Skeletal muscle tissue (tissue), 4 donors: ENCODE measurements around the gene TNRC6C. TPM values are rescaled to one million over a fixed set of nuclear protein-coding genes. Genes with fewer than 3 reads are reported as not detected.

Source experiments
- H3K27ac ChIP-seq: one replicate; pipeline ENCODE4 v1.7.0; 2013; ENCODE audit warnings: mild to moderate bottlenecking, low read depth, low read length, inconsistent platforms
- H3K27me3 ChIP-seq, 3 donors: one replicate each; pipeline ENCODE4 v1.7.0; 2013; ENCODE audit warnings: low read length in 3 of 3; ENCODE audit not compliant: control insufficient read depth in 3 of 3, insufficient read depth in 3 of 3
- H3K36me3 ChIP-seq, 3 donors: one replicate each; pipeline ENCODE4 v1.7.0; 2013; ENCODE audit warnings: low read length in 3 of 3; ENCODE audit not compliant: control insufficient read depth in 3 of 3, insufficient read depth in 3 of 3
- H3K4me1 ChIP-seq, 3 donors: one replicate each; pipeline ENCODE4 v1.7.0; 2013; ENCODE audit warnings: low read length in 3 of 3, mild to moderate bottlenecking in 3 of 3; ENCODE audit not compliant: control insufficient read depth in 3 of 3, insufficient read depth in 3 of 3
- H3K4me3 ChIP-seq, 3 donors: one replicate each; pipeline ENCODE4 v1.7.0; 2013; ENCODE audit warnings: low read length in 3 of 3
- H3K9ac ChIP-seq, 3 donors: one replicate each; pipeline ENCODE4 v1.7.0; 2013; ENCODE audit warnings: low read length in 3 of 3, mild to moderate bottlenecking in 3 of 3, moderate library complexity in 2 of 3, low read depth in 1 of 3
- H3K9me3 ChIP-seq, 3 donors: one replicate each; pipeline ENCODE4 v1.7.0; 2013; ENCODE audit warnings: low read length in 3 of 3; ENCODE audit not compliant: control insufficient read depth in 3 of 3
- total RNA-seq: library from RNA; depleted of rRNA; stranded (reverse); fragments of >200 nt; gene quantifications from one replicate; pipeline ENCODE4 v1.2.3, GENCODE V29; 2014
- donor health status: Osteomylitis.

Gene TNRC6C
- total RNA-seq, 1 donor from 2014 or later: 12.5 TPM

GRCh38 chr17:78125976-78126894 lies 167.7 kb downstream of the TNRC6C start:
- Histone ChIP-seq H3K9ac (peak overlapping the region in 1 of 3 donors; percentile 25), H3K27ac (peak overlapping the region; percentile 54), H3K9me3 (no peaks in the 10 kb centered on the region), H3K4me3 (no peak overlapping the region), H3K27me3 (peaks cover 10 to 29% (median 19%) of the 10 kb centered on the region in 3 donors), H3K4me1 (peaks cover 26 to 50% (median 43%) of the 10 kb centered on the region in 3 donors), H3K36me3 (peaks cover 0 to 2% (median 0%) of the 10 kb centered on the region in 3 donors)

- peak overlapping the region; percentile 54 for H3K27ac ChIP-seq
- no peaks in the 10 kb centered on the region for H3K9me3 ChIP-seq
- H3K4me1 ChIP-seq: peaks cover 26 to 50% (median 43%) of the 10 kb centered on the region in 3 donors
- H3K27me3 ChIP-seq: peaks cover 15 to 32% (median 19%) of the 10 kb centered on the region in 3 donors
- peak overlapping the region in 2 of 3 donors; percentile 56 to 60 for H3K4me3 ChIP-seq
- peaks cover 0 to 2% (median 0%) of the 10 kb centered on the region in 3 donors for H3K36me3 ChIP-seq
- H3K9ac ChIP-seq: peak overlapping the region in 2 of 3 donors; percentile 29 to 68
These were observed 168.4 kb downstream of the TNRC6C start for GRCh38 chr17:78126895-78127238.

- Histone ChIP-seq H3K4me1 (peaks cover 26 to 51% (median 43%) of the 10 kb centered on the region in 3 donors), H3K9me3 (no peaks in the 10 kb centered on the region), H3K4me3 (peak overlapping the region; percentile 56 to 65 (median 60)), H3K9ac (peak overlapping the region in 2 of 3 donors; percentile 29 to 68), H3K27ac (peak overlapping the region; percentile 54), H3K27me3 (peaks cover 15 to 34% (median 19%) of the 10 kb centered on the region in 3 donors), H3K36me3 (peaks cover 0 to 2% (median 0%) of the 10 kb centered on the region in 3 donors)
These were observed 168.9 kb downstream of the TNRC6C start for GRCh38 chr17:78127239-78127887.

- Histone ChIP-seq H3K27me3 (peaks cover 15 to 36% (median 19%) of the 10 kb centered on the region in 3 donors), H3K4me3 (peak overlapping the region; percentile 60 to 67 (median 65)), H3K36me3 (peaks cover 0 to 1% (median 0%) of the 10 kb centered on the region in 3 donors), H3K9me3 (no peaks in the 10 kb centered on the region), H3K4me1 (peaks cover 26 to 55% (median 43%) of the 10 kb centered on the region in 3 donors), H3K9ac (peak overlapping the region in 2 of 3 donors; percentile 15 to 70), H3K27ac (peak overlapping the region; percentile 54)
These were observed 169.5 kb downstream of the TNRC6C start for GRCh38 chr17:78127888-78128550.

- H3K27me3 ChIP-seq: peaks cover 17 to 36% (median 25%) of the 10 kb centered on the region in 3 donors
- peaks cover 26 to 55% (median 44%) of the 10 kb centered on the region in 3 donors for H3K4me1 ChIP-seq
- H3K27ac ChIP-seq: peak within 1 kb of the TSS; percentile 54
- H3K36me3 ChIP-seq: no peaks in the 10 kb centered on the region
- H3K9me3 ChIP-seq: no peaks in the 10 kb centered on the region
- H3K4me3 ChIP-seq: peak within 1 kb of the TSS; percentile 60 to 67 (median 65)
- H3K9ac ChIP-seq: peak within 1 kb of the TSS in 2 of 3 donors; percentile 15 to 70
These were observed 170.2 kb downstream of the TNRC6C start, which contains the start of gene TMC6 for GRCh38 chr17:78128551-78129350. Gene TMC6 (minus strand): TSS chr17:78128755. CDS start chr17:78126832, 1,923 bp downstream.

GRCh38 chr17:78129351-78130089 lies 171.0 kb downstream of the TNRC6C start:
- no peaks in the 10 kb centered on the region for H3K9me3 ChIP-seq
- no peaks in the 10 kb centered on the region for H3K36me3 ChIP-seq
- peaks cover 24 to 40% (median 32%) of the 10 kb centered on the region in 3 donors for H3K27me3 ChIP-seq
- no peak overlapping the region for H3K9ac ChIP-seq
- H3K27ac ChIP-seq: no peak overlapping the region
- no peak overlapping the region for H3K4me3 ChIP-seq
- H3K4me1 ChIP-seq: peaks cover 26 to 58% (median 45%) of the 10 kb centered on the region in 3 donors

- Histone ChIP-seq H3K4me3 (no peak overlapping the region), H3K36me3 (no peaks in the 10 kb centered on the region), H3K27ac (no peak overlapping the region), H3K27me3 (peaks cover 24 to 45% (median 32%) of the 10 kb centered on the region in 3 donors), H3K4me1 (peaks cover 26 to 54% (median 40%) of the 10 kb centered on the region in 3 donors), H3K9me3 (no peaks in the 10 kb centered on the region), H3K9ac (no peak overlapping the region)
These were observed 171.6 kb downstream of the TNRC6C start for GRCh38 chr17:78130090-78130436.

- Histone ChIP-seq H3K4me3 (peak within 1 kb of the TSS in 1 of 3 donors; percentile 13), H3K27ac (no peak within 1 kb of the TSS), H3K9ac (no peak within 1 kb of the TSS), H3K9me3 (no peaks in the 10 kb centered on the region), H3K36me3 (no peaks in the 10 kb centered on the region), H3K4me1 (peaks cover 26 to 49% (median 36%) of the 10 kb centered on the region in 3 donors), H3K27me3 (peaks cover 24 to 45% (median 32%) of the 10 kb centered on the region in 3 donors)
These were observed 172.1 kb downstream of the TNRC6C start, which contains the start of gene TMC8 for GRCh38 chr17:78130437-78131101. Gene TMC8 (plus strand): TSS chr17:78130771. CDS start chr17:78131589, 818 bp downstream.
